OCI-LY7 (cell line): Measurements from ENCODE around the gene CACNA1D.

ENCODE experiments used
- CTCF ChIP-seq: fragments of 200-600 bp; sonication (generic); conservative IDR thresholded peaks from 2 replicates; pipeline ENCODE4 v1.5.1; 2014; ENCODE audit warnings: mild to moderate bottlenecking, antibody characterized with exemption, low read length, moderate library complexity, mixed read lengths
- EZH2phosphoT487 ChIP-seq: fragments of 200-600 bp; sonication (generic); IDR thresholded peaks from 2 replicates; pipeline ENCODE4 v1.6.1; 2018; ENCODE audit warnings: low read depth, borderline replicate concordance, mild to moderate bottlenecking, mixed run types, antibody characterized with exemption, low read length, moderate library complexity, mixed read lengths

- TF ChIP-seq CTCF = no peak
- TF ChIP-seq EZH2phosphoT487 = no peak
Measured at GRCh38 chr3:53675022-53675697, 180.7 kb downstream of the CACNA1D start.
